CD4-positive, alpha-beta T cell treated with Interferon gamma for 1 hour (primary cell): Measurements from ENCODE around the gene TBL3.
"Not testable (repeated sequence)": the region's sequence is repeated elsewhere in the genome, so short reads cannot be mapped to it uniquely, and the experiment has no call there.

Experiments
- DNase-seq: peaks from one replicate; pipeline ENCODE4 v3.0.0-alpha.2; 2020

The TBL3 gene

GRCh38 chr16:1971796-1972489 lies at the start of gene TBL3:
Gene TBL3, plus strand, starts transcription at chr16:1972053. Its CDS starts 112 bp downstream, at chr16:1972165.
- peak; percentile 96 for DNase-seq

GRCh38 chr16:1922357-1922756 lies 49.5 kb upstream of the TBL3 start:
- DNase-seq, result no peak

GRCh38 chr16:1923299-1924034 lies 48.4 kb upstream of the TBL3 start:
- no peak for DNase-seq

- DNase-seq, result no peak
Measured at GRCh38 chr16:1924095-1924494, 47.8 kb upstream of the TBL3 start.

- no peak for DNase-seq
Measured at GRCh38 chr16:1926271-1926670, 45.6 kb upstream of the TBL3 start.

- DNase-seq, result no peak
Measured at GRCh38 chr16:1929105-1929504, 42.7 kb upstream of the TBL3 start.

- peak; percentile 88 for DNase-seq
Measured at GRCh38 chr16:1929578-1930337, 42.1 kb upstream of the TBL3 start.

- no peak for DNase-seq
Measured at GRCh38 chr16:1930338-1930720, 41.5 kb upstream of the TBL3 start.

GRCh38 chr16:1932050-1933028 lies 39.5 kb upstream of the TBL3 start:
- DNase-seq, result no peak

- no peak for DNase-seq
Measured at GRCh38 chr16:1933097-1933661, 38.7 kb upstream of the TBL3 start.

GRCh38 chr16:1936945-1937479 lies 34.8 kb upstream of the TBL3 start:
- DNase-seq, result no peak

- DNase-seq, result peak; percentile 55
Measured at GRCh38 chr16:1938316-1938715, 33.5 kb upstream of the TBL3 start.

GRCh38 chr16:1938910-1939309 lies 32.9 kb upstream of the TBL3 start:
- DNase-seq, result no peak

GRCh38 chr16:1939833-1940232 lies 32.0 kb upstream of the TBL3 start:
- not testable (repeated sequence) for DNase-seq

- DNase-seq, result no peak
Measured at GRCh38 chr16:1940273-1941161, 31.3 kb upstream of the TBL3 start.

- DNase-seq, result no peak
Measured at GRCh38 chr16:1941162-1942046, 30.4 kb upstream of the TBL3 start.

- DNase-seq, result peak; percentile 67
Measured at GRCh38 chr16:1942047-1942809, 29.6 kb upstream of the TBL3 start.

GRCh38 chr16:1942810-1943726 lies 28.8 kb upstream of the TBL3 start, which contains the start of gene MSRB1:
Gene MSRB1, minus strand, starts transcription at chr16:1943199. Its CDS starts 43 bp downstream, at chr16:1943156.
- DNase-seq, result peak; percentile 99
